IPS-20b (cell line): ENCODE measurements around the gene TRUB1.

Experiments
- H3K27ac ChIP-seq: one replicate; pipeline ENCODE4 v1.5.1; 2013; ENCODE audit warnings: low read length
- H3K27me3 ChIP-seq: 2 replicates; pipeline ENCODE4 v1.6.1; 2013; ENCODE audit warnings: mild to moderate bottlenecking, low read length, inconsistent platforms; ENCODE audit not compliant: insufficient read depth
- H3K36me3 ChIP-seq: 2 replicates; pipeline ENCODE4 v1.6.1; 2013; ENCODE audit warnings: low read depth, mild to moderate bottlenecking, inconsistent platforms, low read length, moderate library complexity; ENCODE audit not compliant: insufficient read depth
- H3K4me1 ChIP-seq: 2 replicates; pipeline ENCODE4 v1.6.1; 2013; ENCODE audit warnings: mild to moderate bottlenecking, control low read depth, inconsistent platforms, low read length, moderate library complexity; ENCODE audit not compliant: insufficient read depth
- H3K4me3 ChIP-seq: 2 replicates; pipeline ENCODE4 v1.5.1; 2013; ENCODE audit warnings: mild to moderate bottlenecking, low read length, inconsistent platforms
- H3K9ac ChIP-seq: 2 replicates; pipeline ENCODE4 v1.6.1; 2013; ENCODE audit warnings: low read depth, mild to moderate bottlenecking, inconsistent platforms, low read length, moderate library complexity
- H3K9me3 ChIP-seq: 2 replicates; pipeline ENCODE4 v1.6.1; 2013; ENCODE audit warnings: mild to moderate bottlenecking, low read depth, low read length, inconsistent platforms; ENCODE audit not compliant: insufficient read depth

TRUB1 gene

GRCh38 chr10:114956466-114956865 lies 18.5 kb downstream of the TRUB1 start:
- H3K27me3 ChIP-seq, result no peaks in the 10 kb centered on the region
- no peak overlapping the region for H3K27ac ChIP-seq
- H3K4me1 ChIP-seq, result no peaks in the 10 kb centered on the region
- H3K4me3 ChIP-seq, result no peak overlapping the region
- H3K9me3 ChIP-seq, result no peaks in the 10 kb centered on the region
- H3K36me3 ChIP-seq, result peaks cover 42% of the 10 kb centered on the region
- H3K9ac ChIP-seq, result no peak overlapping the region

- H3K27ac ChIP-seq, result no peak overlapping the region
These were observed 19.1 kb downstream of the TRUB1 start for GRCh38 chr10:114957122-114957521.

GRCh38 chr10:114957673-114958072 lies 19.7 kb downstream of the TRUB1 start:
- H3K4me3 ChIP-seq, result no peak overlapping the region
- peaks cover 36% of the 10 kb centered on the region for H3K36me3 ChIP-seq
- no peaks in the 10 kb centered on the region for H3K27me3 ChIP-seq
- no peak overlapping the region for H3K27ac ChIP-seq
- H3K9ac ChIP-seq, result no peak overlapping the region
- H3K9me3 ChIP-seq, result no peaks in the 10 kb centered on the region
- H3K4me1 ChIP-seq, result no peaks in the 10 kb centered on the region

More at GRCh38 chr10:114957122-114957521, 19.1 kb downstream of the TRUB1 start:
- no peak overlapping the region for H3K9ac ChIP-seq
- no peaks in the 10 kb centered on the region for H3K4me1 ChIP-seq
- H3K36me3 ChIP-seq, result peaks cover 36% of the 10 kb centered on the region
- no peaks in the 10 kb centered on the region for H3K9me3 ChIP-seq
- no peak overlapping the region for H3K4me3 ChIP-seq
- no peaks in the 10 kb centered on the region for H3K27me3 ChIP-seq

- H3K27ac ChIP-seq, result no peak overlapping the region
- no peak overlapping the region for H3K9ac ChIP-seq
- H3K27me3 ChIP-seq, result no peaks in the 10 kb centered on the region
- H3K9me3 ChIP-seq, result no peaks in the 10 kb centered on the region
- no peaks in the 10 kb centered on the region for H3K4me1 ChIP-seq
- no peak overlapping the region for H3K4me3 ChIP-seq
- H3K36me3 ChIP-seq, result peaks cover 23% of the 10 kb centered on the region
These were observed 24.4 kb downstream of the TRUB1 start for GRCh38 chr10:114962441-114962840.

- Histone ChIP-seq H3K36me3 (peaks cover 23% of the 10 kb centered on the region), H3K9me3 (no peaks in the 10 kb centered on the region), H3K4me3 (no peak overlapping the region), H3K27me3 (no peaks in the 10 kb centered on the region), H3K27ac (no peak overlapping the region), H3K9ac (no peak overlapping the region), H3K4me1 (no peaks in the 10 kb centered on the region)
These were observed 25.9 kb downstream of the TRUB1 start for GRCh38 chr10:114963908-114964307.

GRCh38 chr10:114967071-114967470 lies 29.1 kb downstream of the TRUB1 start:
- Histone ChIP-seq H3K4me1 (peaks cover 9% of the 10 kb centered on the region; the same call in 1 of the 2 replicates), H3K27ac (no peak overlapping the region), H3K27me3 (no peaks in the 10 kb centered on the region), H3K4me3 (no peak overlapping the region), H3K9me3 (no peaks in the 10 kb centered on the region), H3K36me3 (peaks cover 14% of the 10 kb centered on the region), H3K9ac (no peak overlapping the region)

- peaks cover 31% of the 10 kb centered on the region; the same call in 1 of the 2 replicates for H3K36me3 ChIP-seq
- no peaks in the 10 kb centered on the region for H3K9me3 ChIP-seq
- H3K9ac ChIP-seq, result no peak overlapping the region
- no peak overlapping the region for H3K4me3 ChIP-seq
- H3K4me1 ChIP-seq, result peaks cover 14% of the 10 kb centered on the region; the same call in 1 of the 2 replicates
- no peak overlapping the region for H3K27ac ChIP-seq
- H3K27me3 ChIP-seq, result no peaks in the 10 kb centered on the region
These were observed 32.5 kb downstream of the TRUB1 start for GRCh38 chr10:114970515-114970914.

- H3K9ac ChIP-seq, result no peak overlapping the region
- H3K4me1 ChIP-seq, result peaks cover 14% of the 10 kb centered on the region; the same call in 1 of the 2 replicates
- no peak overlapping the region for H3K4me3 ChIP-seq
- peaks cover 37% of the 10 kb centered on the region; the same call in 1 of the 2 replicates for H3K36me3 ChIP-seq
- no peak overlapping the region for H3K27ac ChIP-seq
- no peaks in the 10 kb centered on the region for H3K9me3 ChIP-seq
- no peaks in the 10 kb centered on the region for H3K27me3 ChIP-seq
These were observed 35.3 kb downstream of the TRUB1 start for GRCh38 chr10:114973306-114973705.

GRCh38 chr10:114973997-114974396 lies 36.0 kb downstream of the TRUB1 start:
- Histone ChIP-seq H3K9me3 (no peaks in the 10 kb centered on the region), H3K4me1 (peaks cover 14% of the 10 kb centered on the region; the same call in 1 of the 2 replicates), H3K4me3 (no peak overlapping the region), H3K27ac (no peak overlapping the region), H3K27me3 (no peaks in the 10 kb centered on the region), H3K9ac (no peak overlapping the region), H3K36me3 (peaks cover 39% of the 10 kb centered on the region; the same call in 1 of the 2 replicates)

GRCh38 chr10:114974625-114975024 lies 36.6 kb downstream of the TRUB1 start:
- Histone ChIP-seq H3K27me3 (no peaks in the 10 kb centered on the region), H3K36me3 (peaks cover 39% of the 10 kb centered on the region; the same call in 1 of the 2 replicates), H3K4me1 (peaks cover 11% of the 10 kb centered on the region; the same call in 1 of the 2 replicates), H3K9me3 (no peaks in the 10 kb centered on the region), H3K9ac (no peak overlapping the region), H3K27ac (no peak overlapping the region), H3K4me3 (no peak overlapping the region)

- Histone ChIP-seq H3K9me3 (no peaks in the 10 kb centered on the region), H3K36me3 (peaks cover 39% of the 10 kb centered on the region; the same call in 1 of the 2 replicates), H3K27ac (no peak overlapping the region), H3K4me3 (no peak overlapping the region), H3K9ac (no peak overlapping the region), H3K4me1 (peaks cover 7% of the 10 kb centered on the region; the same call in 1 of the 2 replicates), H3K27me3 (no peaks in the 10 kb centered on the region)
These were observed 37.1 kb downstream of the TRUB1 start for GRCh38 chr10:114975091-114975490.

- Histone ChIP-seq H3K9me3 (peaks cover 31% of the 10 kb centered on the region), H3K27ac (no peak overlapping the region), H3K4me1 (no peaks in the 10 kb centered on the region), H3K27me3 (no peaks in the 10 kb centered on the region), H3K9ac (no peak overlapping the region), H3K36me3 (peaks cover 22% of the 10 kb centered on the region), H3K4me3 (no peak overlapping the region)
These were observed 45.0 kb downstream of the TRUB1 start for GRCh38 chr10:114982989-114983388.
